Measurements from ENCODE around the gene TBX20.

DNA sequence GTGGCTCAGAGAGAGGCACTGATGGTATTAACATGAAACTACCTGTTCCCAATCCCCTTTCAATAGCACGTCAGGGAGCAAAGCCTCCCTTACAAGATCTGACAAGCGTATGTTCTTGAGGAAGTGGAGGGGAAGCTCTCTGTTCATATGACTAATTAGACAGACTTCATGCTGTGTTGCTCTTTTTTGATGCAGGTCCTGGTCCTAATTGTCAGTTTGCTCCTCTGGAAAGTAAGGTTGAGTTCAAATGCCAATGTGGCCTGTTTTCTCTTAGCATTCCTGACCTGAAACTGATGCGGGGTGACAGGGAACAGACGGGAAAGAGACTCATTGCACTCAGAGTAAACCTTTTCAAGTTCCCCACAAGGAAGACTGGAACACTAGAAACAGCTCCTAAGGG lies 27.0 kb upstream of the TBX20 start:
- no peak for TF ChIP-seq CTCF (IDR thresholded peaks at IDR 0.05; ENCODE audit: low read depth, low read length)
- no peak for TF ChIP-seq MAX (IDR thresholded peaks at IDR 0.05; ENCODE audit: low read depth, low read length)

Measured in NB4 (cell line).